ENCODE results near the gene LSR.

DNA sequence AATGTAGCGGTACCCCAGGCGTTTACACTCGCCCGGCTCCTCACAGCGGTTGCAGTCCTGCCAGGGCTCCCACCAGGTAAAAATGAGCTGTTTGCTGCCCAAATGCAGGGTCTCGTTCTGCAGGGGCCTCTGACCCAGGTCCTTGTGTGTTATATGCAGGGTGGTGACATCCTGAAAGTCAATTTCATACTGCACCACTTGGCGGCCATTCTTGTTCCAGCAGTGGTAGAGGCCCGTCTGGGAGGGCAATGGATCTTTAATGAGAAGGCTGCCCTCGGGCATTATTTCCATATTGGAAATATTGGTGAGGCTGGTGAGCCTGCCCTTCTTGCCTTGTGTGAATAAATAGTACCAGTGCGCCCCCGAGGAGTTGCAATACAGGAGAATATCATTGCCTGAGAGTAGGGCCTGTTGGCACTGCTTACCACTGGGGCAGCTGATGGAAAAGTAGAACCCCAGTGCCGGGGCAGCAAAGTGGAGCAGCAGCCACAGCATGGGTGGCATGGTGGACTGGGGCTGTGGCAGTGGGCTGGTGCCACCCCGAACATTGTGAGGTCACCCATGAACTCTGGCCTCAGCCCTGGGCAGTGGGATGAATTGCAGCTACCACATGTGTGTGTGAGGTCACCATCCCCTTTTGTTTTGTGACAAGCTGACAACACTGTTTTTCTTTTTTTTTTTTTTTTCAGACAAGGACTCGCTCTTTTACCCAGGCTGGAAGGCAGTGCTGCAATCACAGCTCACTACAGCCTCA lies 20.4 kb upstream of the LSR start, which contains the start of gene FAM187B:
- TF ChIP-seq TAF1 (IDR thresholded peaks at IDR 0.05; ENCODE audit: low read depth, low read length), result no peak
- TF ChIP-seq POLR2A (IDR thresholded peaks at IDR 0.05; ENCODE audit: low read depth, low read length), result no peak
- no peak for TF ChIP-seq SPI1 (IDR thresholded peaks at IDR 0.05; ENCODE audit: low read depth, low read length)
- no peak for TF ChIP-seq POLR2AphosphoS5 (IDR thresholded peaks at IDR 0.05; ENCODE audit: low read depth, low read length)

Measured in GM12891 (cell line).